Measurements from ENCODE around the gene HLF. TPM values are rescaled to one million over a fixed set of nuclear protein-coding genes. Genes with fewer than 3 reads are reported as not detected.

Gene HLF
- total and polyA plus RNA-seq, 2 experiments from 2014 or later: 0.28 TPM; not detected in 1

GRCh38 chr17:55215711-55216110 lies 49.0 kb upstream of the HLF start (continued):
- TF ChIP-seq REST (IDR thresholded peaks at IDR 0.05; ENCODE audit: unreplicated experiment) (no peak), CREB1 (CRISPR knock-in tag; IDR thresholded peaks at IDR 0.05; ENCODE audit: low read depth) (no peak), JUNB (IDR thresholded peaks at IDR 0.05; ENCODE audit: unreplicated experiment) (no peak)

- DNase-seq (ENCODE audit: low spot score) (no peak), ATAC-seq (no peak)
- H3K36me3 ChIP-seq (ENCODE audit: insufficient read depth): no peaks in the 10 kb centered on the region
- Mint-ChIP-seq H3K36me3 (ENCODE audit: low read depth) (0 out of 3 replicates have a peak, but pooled peaks cover 3% of the 10 kb centered on the region), H3K4me3 (no peak overlapping the region), H3K27ac (no peak overlapping the region), H3K9me3 (no peaks in the 10 kb centered on the region; the same call in 2 of the 3 replicates), H3K4me1 (no peaks in the 10 kb centered on the region), H3K27me3 (ENCODE audit: insufficient read depth, low read depth, poor library complexity) (peaks cover 3% of the 10 kb centered on the region)
- H3K4me1 ChIP-seq (ENCODE audit: insufficient read depth): no peaks in the 10 kb centered on the region
- no peak overlapping the region for H3K4me3 ChIP-seq
- no peaks in the 10 kb centered on the region for H3K27me3 ChIP-seq (ENCODE audit: insufficient read depth)
- no peak overlapping the region for H3K27ac ChIP-seq (ENCODE audit: low read depth)
- H3K9me2 ChIP-seq (ENCODE audit: insufficient read depth): no peaks in the 10 kb centered on the region
- H2AFZ ChIP-seq: no peak overlapping the region
- no peaks in the 10 kb centered on the region for H3K79me2 ChIP-seq (replicated peaks; ENCODE audit: insufficient read depth)
- no peaks in the 10 kb centered on the region for H4K20me1 ChIP-seq (replicated peaks; ENCODE audit: insufficient read depth)
- H3F3A ChIP-seq (replicated peaks; ENCODE audit: low read depth): no peaks in the 10 kb centered on the region
- no peak overlapping the region for H3K4me2 ChIP-seq
- TF ChIP-seq ETS1 (IDR thresholded peaks at IDR 0.05): no peak
- no peak for TF ChIP-seq EZH2 (IDR thresholded peaks at IDR 0.05; ENCODE audit: low read depth, unreplicated experiment)
- no peak for TF ChIP-seq POLR2AphosphoS5 (IDR thresholded peaks at IDR 0.05; ENCODE audit: low read depth)
- TF ChIP-seq ZNF331 (CRISPR knock-in tag; IDR thresholded peaks at IDR 0.05; ENCODE audit: low read depth): no peak
- no peak for TF ChIP-seq ZNF114 (CRISPR knock-in tag; IDR thresholded peaks at IDR 0.05)
- TF ChIP-seq EZH2phosphoT487 (IDR thresholded peaks at IDR 0.05; ENCODE audit: unreplicated experiment): no peak
- no peak for TF ChIP-seq REST (IDR thresholded peaks at IDR 0.05; ENCODE audit: unreplicated experiment)
- no peak for TF ChIP-seq NANOG (IDR thresholded peaks at IDR 0.05; ENCODE audit: borderline replicate concordance)
- TF ChIP-seq STAT1 (IDR thresholded peaks at IDR 0.05; ENCODE audit: unreplicated experiment): no peak
- no peak for TF ChIP-seq CREB1 (CRISPR knock-in tag; IDR thresholded peaks at IDR 0.05; ENCODE audit: low read depth)
- no peak for TF ChIP-seq CTCF (conservative IDR thresholded peaks at IDR 0.05; ENCODE audit: low read depth in 2 of 2)
Measured at GRCh38 chr17:55216888-55217287, 47.9 kb upstream of the HLF start.

All from GM23338 (cell line).